CD4-positive, alpha-beta T cell (primary cell): Measurements from ENCODE around the gene TLCD3B. TPM values are rescaled to one million over a fixed set of nuclear protein-coding genes. Genes with fewer than 3 reads are reported as not detected.

Source experiments
- ATAC-seq: fragments of 200-7000 bp; cut with Tn5 transposase; one replicate; pipeline ENCODE4 v1.10.0; 2022; ENCODE audit warnings: mild to moderate bottlenecking; ENCODE audit not compliant: poor library complexity
- CTCF ChIA-PET: fragments of 350-600 bp; sonication (Branson Sonifier 250); formaldehyde crosslinking; loops from one replicate; lab custom pipeline; 2021; ENCODE audit warnings: antibody characterized with exemption, inconsistent platforms; lab: Charles Lee
- POLR2A ChIA-PET: fragments of 350-600 bp; sonication (Branson Sonifier 250); formaldehyde crosslinking; loops from one replicate; lab custom pipeline; 2021; ENCODE audit warnings: antibody characterized with exemption, inconsistent platforms; lab: Charles Lee
- DNase-seq, 14 experiments: peaks; one replicate each; pipeline ENCODE4 v3.0.0-alpha.2; 2013 to 2020; ENCODE audit warnings: mixed read lengths in 2 of 14
- H3K27ac ChIP-seq, 2 donors: one replicate each; pipeline versions ENCODE4 v1.5.1 to v1.7.0; 2013; ENCODE audit warnings: low read length in 2 of 2, low read depth in 1 of 2, mild to moderate bottlenecking in 1 of 2
- H3K27me3 ChIP-seq, 2 experiments: 1 replicate in 1 of 2; 2 replicates in 1 of 2; pipeline versions ENCODE4 v1.6.1 to v1.7.0; 2013; ENCODE audit warnings: low read length in 2 of 2, control low read depth in 1 of 2, mild to moderate bottlenecking in 1 of 2, moderate library complexity in 1 of 2; ENCODE audit not compliant: insufficient read depth in 2 of 2, control insufficient read depth in 1 of 2
- H3K36me3 ChIP-seq: one replicate; pipeline ENCODE4 v1.6.1; 2013; ENCODE audit warnings: low read length, control low read depth; ENCODE audit not compliant: insufficient read depth
- H3K4me1 ChIP-seq: one replicate; pipeline ENCODE4 v1.6.1; 2013; ENCODE audit warnings: low read length, control low read depth; ENCODE audit not compliant: insufficient read depth
- H3K4me3 ChIP-seq: one replicate; pipeline ENCODE4 v1.5.1; 2013; ENCODE audit warnings: mild to moderate bottlenecking, low read length, moderate library complexity
- H3K9me3 ChIP-seq, 2 experiments: 1 replicate in 1 of 2; 2 replicates in 1 of 2; pipeline versions ENCODE4 v1.6.1 to v1.7.0; 2013; ENCODE audit warnings: low read length in 2 of 2, mild to moderate bottlenecking in 2 of 2, control low read depth in 1 of 2, moderate library complexity in 1 of 2; ENCODE audit not compliant: control insufficient read depth in 1 of 2, insufficient read depth in 1 of 2
- H3K27ac Mint-ChIP-seq: one replicate; pipeline ENCODE4 v1.8.0; 2020; ENCODE audit warnings: mixed read lengths
- H3K27me3 Mint-ChIP-seq: one replicate; pipeline ENCODE4 v1.8.0; 2021; ENCODE audit warnings: mixed read lengths
- H3K36me3 Mint-ChIP-seq: one replicate; pipeline ENCODE4 v1.8.0; 2021; ENCODE audit warnings: low read depth, mixed read lengths
- H3K4me1 Mint-ChIP-seq: one replicate; pipeline ENCODE4 v1.8.0; 2021; ENCODE audit warnings: low read depth, mixed read lengths
- H3K4me3 Mint-ChIP-seq: one replicate; pipeline ENCODE4 v1.8.0; 2020; ENCODE audit warnings: mild to moderate bottlenecking, mixed read lengths
- H3K9me3 Mint-ChIP-seq: one replicate; pipeline ENCODE4 v1.8.0; 2020; ENCODE audit warnings: mixed read lengths
- CTCF ChIP-seq: fragments of 200-600 bp; IDR thresholded peaks from one replicate; pipeline ENCODE4 v1.8.0; 2022; ENCODE audit warnings: antibody characterized with exemption, mild to moderate bottlenecking
- intact Hi-C, 2 experiments: fragments of 100-400 bp; cut with DNase I in 1 of 2; cut with micrococcal nuclease in 1 of 2; formaldehyde crosslinking; loops; one replicate each; pipeline versions ENCODE4 v1.15.1 to v1.9.0; 2023 to 2025; cut with DNase I, micrococcal nuclease
- total RNA-seq, 174 experiments: library from RNA in 2 of 174; stranded (reverse) in 2 of 174; gene quantifications; one replicate each; pipeline ENCODE4 v1.2.3 and lab custom pipeline; 2021 to 2026

Gene TLCD3B
- total RNA-seq, 2 experiments from 2014 or later, result not detected

- H3K4me1 Mint-ChIP-seq, result peaks cover 43% of the 10 kb centered on the region
- TF ChIP-seq CTCF, result no peak
- DNase-seq, result no peak
- no peaks in the 10 kb centered on the region for H3K27me3 Mint-ChIP-seq
- Histone ChIP-seq H3K4me1 (peaks cover 62% of the 10 kb centered on the region), H3K36me3 (peaks cover 59% of the 10 kb centered on the region), H3K4me3 (no peak overlapping the region), H3K9me3 (peaks cover 0 to 4% of the 10 kb centered on the region in 2 experiments), H3K27me3 (no peaks in the 10 kb centered on the region), H3K27ac (peak overlapping the region in 1 of 2 donors; percentile 36)
- intact Hi-C loops, result loop anchor here (5.0 to 10.0 kb wide), 5 partner anchors 46 to 566 kb away; partner anchors contain the start of genes GDPD3 (in 1 of the 2), MAZ (in 1 of the 2) and ZNF771 (in 1 of the 2)
- no peaks in the 10 kb centered on the region for H3K9me3 Mint-ChIP-seq
- peak overlapping the region; percentile 89 for H3K27ac Mint-ChIP-seq
- peak overlapping the region; percentile 92 for H3K4me3 Mint-ChIP-seq
- H3K36me3 Mint-ChIP-seq, result peaks cover 80% of the 10 kb centered on the region
- ATAC-seq, result no peak
- ChIA-PET CTCF (interaction anchor here (1.1 to 5.0 kb wide), 3 partner anchors 13 to 117 kb away, joined by 3 to 26 read pairs (median 4); partner anchors contain the start of gene TBX6), POLR2A (interaction anchor here (5.3 to 7.2 kb wide), 2 partner anchors 8 to 23 kb away, joined by 73 to 118 read pairs; partner anchors contain the start of genes PPP4C and TBX6)
Measured at GRCh38 chr16:30068333-30068732, 37.3 kb upstream of the TLCD3B start.

- DNase-seq, result no peak
- peak overlapping the region; percentile 73 for H3K4me3 Mint-ChIP-seq
- Histone ChIP-seq H3K9me3 (peaks cover 0 to 4% of the 10 kb centered on the region in 2 experiments), H3K36me3 (peaks cover 54% of the 10 kb centered on the region), H3K27me3 (no peaks in the 10 kb centered on the region), H3K4me3 (peak overlapping the region; percentile 100), H3K27ac (peak overlapping the region in 1 of 2 donors; percentile 92), H3K4me1 (peaks cover 64% of the 10 kb centered on the region)
- ATAC-seq, result no peak
- H3K36me3 Mint-ChIP-seq, result peaks cover 80% of the 10 kb centered on the region
- CTCF ChIA-PET, result interaction anchor here (5.0 kb wide), 1 partner anchor 25 kb away, joined by 26 read pairs; the partner anchor contains the start of gene TBX6
- no peaks in the 10 kb centered on the region for H3K9me3 Mint-ChIP-seq
- intact Hi-C loops, result loop anchor here (5.0 to 10.0 kb wide), 5 partner anchors 47 to 567 kb away; partner anchors contain the start of genes GDPD3 (in 1 of the 2), MAZ (in 1 of the 2) and ZNF771 (in 1 of the 2)
- H3K4me1 Mint-ChIP-seq, result peaks cover 43% of the 10 kb centered on the region
- H3K27me3 Mint-ChIP-seq, result no peaks in the 10 kb centered on the region
- POLR2A ChIA-PET, result interaction anchor here (1.5 to 7.2 kb wide), 5 partner anchors 9 to 303 kb away, joined by 3 to 118 read pairs (median 73); partner anchors contain the start of genes CORO1A, PPP4C, TBC1D10B and TBX6
- no peak for TF ChIP-seq CTCF
- peak overlapping the region; percentile 96 for H3K27ac Mint-ChIP-seq
Measured at GRCh38 chr16:30067584-30067916, 36.5 kb upstream of the TLCD3B start.

- H3K27me3 ChIP-seq, result no peaks in the 10 kb centered on the region
- POLR2A ChIA-PET, result interaction anchor here (0.5 to 7.2 kb wide), 13 partner anchors 9 to 681 kb away, joined by 3 to 118 read pairs (median 16); partner anchors contain the start of genes CORO1A, PHKG2, PPP4C and TBC1D10B
- H3K4me1 ChIP-seq, result peaks cover 64% of the 10 kb centered on the region
- H3K27ac ChIP-seq, result peak overlapping the region; percentile 87 to 92
- peak overlapping the region; percentile 100 for H3K4me3 ChIP-seq
- no peaks in the 10 kb centered on the region for H3K9me3 Mint-ChIP-seq
- peaks cover 76% of the 10 kb centered on the region for H3K36me3 Mint-ChIP-seq
- H3K4me1 Mint-ChIP-seq, result peaks cover 43% of the 10 kb centered on the region
- CTCF ChIA-PET, result interaction anchor here (0.6 to 5.0 kb wide), 4 partner anchors 12 to 304 kb away, joined by 3 to 26 read pairs (median 5); partner anchors contain the start of genes TBC1D10B and TBX6
- H3K4me3 Mint-ChIP-seq, result peak overlapping the region; percentile 100
- peaks cover 53% of the 10 kb centered on the region for H3K36me3 ChIP-seq
- H3K27me3 Mint-ChIP-seq, result no peaks in the 10 kb centered on the region
- peak overlapping the region; percentile 96 for H3K27ac Mint-ChIP-seq
- no peak for DNase-seq
- no peak for ATAC-seq
- H3K9me3 ChIP-seq, result peaks cover 0 to 4% of the 10 kb centered on the region in 2 experiments
- intact Hi-C loops, result loop anchor here (5.0 to 10.0 kb wide), 5 partner anchors 48 to 568 kb away; partner anchors contain the start of genes GDPD3 (in 1 of the 2), MAZ (in 1 of the 2) and ZNF771 (in 1 of the 2)
- TF ChIP-seq CTCF, result no peak
Measured at GRCh38 chr16:30066761-30067583, 35.9 kb upstream of the TLCD3B start.
